T47D (cell line): ENCODE results near the gene PCDHGC3.
"Not testable (repeated sequence)": the region's sequence is repeated elsewhere in the genome, so short reads cannot be mapped to it uniquely, and the experiment has no call there.

Experiments used
- DNase-seq, 2 experiments: peaks; one replicate each; pipeline versions ENCODE4 v3.0.0 to v3.0.0-alpha.2; 2011 to 2012; ENCODE audit warnings: low read depth in 1 of 2, low spot score in 1 of 2
- JUND ChIP-seq: IDR thresholded peaks from 2 replicates; pipeline ENCODE4 v1.6.1; 2012; ENCODE audit warnings: low read depth
- in situ Hi-C: cut with HindIII; loops from 2 replicates; pipeline ENCODE4 v1.10.0; 2016; ENCODE audit warnings: low sequenced_read_pairs, low pct_unique_long_range_greater_than_20kb

The PCDHGC3 gene

DNA sequence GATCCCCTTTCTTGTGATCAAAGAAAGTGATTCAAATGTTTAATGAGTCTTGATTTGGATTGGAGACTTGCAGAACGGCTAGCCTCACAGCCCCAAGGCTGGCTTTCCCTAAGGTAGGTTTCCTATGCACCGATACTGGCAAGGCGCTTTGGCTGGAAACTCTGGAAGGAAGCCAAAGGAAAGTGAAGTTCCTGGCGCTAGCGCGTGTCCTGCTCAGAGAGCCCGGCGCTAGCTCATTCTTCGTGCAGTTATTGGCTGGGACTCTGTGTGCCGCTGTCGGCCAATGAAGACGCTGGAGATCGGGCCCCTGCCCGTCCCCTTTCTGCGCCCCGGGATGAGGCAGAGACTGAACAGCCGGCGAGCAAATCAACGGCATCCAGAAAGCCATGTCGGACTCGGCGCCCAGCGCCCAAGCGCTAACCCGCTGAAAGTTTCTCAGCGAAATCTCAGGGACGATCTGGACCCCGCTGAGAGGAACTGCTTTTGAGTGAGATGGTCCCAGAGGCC, at the start of gene PCDHGC3:
Gene PCDHGC3, plus strand, starts transcription at position 342 of the 507 bp plus-strand sequence. Its CDS starts 151 bp downstream, at position 493.
- in situ Hi-C loops: no loop called here
- no peak for TF ChIP-seq JUND
- peak; percentile 99 for DNase-seq

DNA sequence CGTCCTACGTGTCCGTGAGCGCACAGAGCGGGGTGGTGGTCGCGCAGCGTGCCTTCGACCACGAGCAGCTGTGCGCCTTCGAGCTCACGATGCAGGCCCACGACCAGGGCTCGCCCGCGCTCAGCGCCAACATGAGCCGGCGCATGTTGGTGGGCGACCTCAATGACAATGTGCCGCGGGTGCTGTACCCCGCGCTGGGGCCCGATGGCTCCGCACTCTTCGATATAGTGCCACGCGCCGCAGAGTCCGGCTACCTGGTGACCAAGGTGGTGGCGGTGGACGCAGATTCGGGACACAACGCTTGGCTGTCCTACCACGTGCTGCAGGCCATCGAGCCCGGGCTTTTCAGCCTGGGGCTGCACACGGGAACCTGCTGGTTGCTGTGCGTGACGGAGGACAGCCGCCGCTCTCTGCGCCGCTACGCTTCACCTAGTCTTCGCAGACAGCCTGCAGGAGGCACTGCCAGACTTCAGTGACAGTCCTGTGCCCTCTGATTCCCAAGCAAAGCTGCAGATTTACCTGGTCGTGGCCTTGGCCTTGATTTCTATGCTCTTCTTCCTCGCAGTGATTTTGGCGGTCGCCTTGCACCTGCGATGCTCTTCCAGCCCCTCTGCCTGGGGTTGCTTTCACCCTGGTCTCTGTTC, 47.9 kb upstream of the PCDHGC3 start:
- DNase-seq: no peak
- TF ChIP-seq JUND: no peak
- in situ Hi-C loops: no loop called here

DNA sequence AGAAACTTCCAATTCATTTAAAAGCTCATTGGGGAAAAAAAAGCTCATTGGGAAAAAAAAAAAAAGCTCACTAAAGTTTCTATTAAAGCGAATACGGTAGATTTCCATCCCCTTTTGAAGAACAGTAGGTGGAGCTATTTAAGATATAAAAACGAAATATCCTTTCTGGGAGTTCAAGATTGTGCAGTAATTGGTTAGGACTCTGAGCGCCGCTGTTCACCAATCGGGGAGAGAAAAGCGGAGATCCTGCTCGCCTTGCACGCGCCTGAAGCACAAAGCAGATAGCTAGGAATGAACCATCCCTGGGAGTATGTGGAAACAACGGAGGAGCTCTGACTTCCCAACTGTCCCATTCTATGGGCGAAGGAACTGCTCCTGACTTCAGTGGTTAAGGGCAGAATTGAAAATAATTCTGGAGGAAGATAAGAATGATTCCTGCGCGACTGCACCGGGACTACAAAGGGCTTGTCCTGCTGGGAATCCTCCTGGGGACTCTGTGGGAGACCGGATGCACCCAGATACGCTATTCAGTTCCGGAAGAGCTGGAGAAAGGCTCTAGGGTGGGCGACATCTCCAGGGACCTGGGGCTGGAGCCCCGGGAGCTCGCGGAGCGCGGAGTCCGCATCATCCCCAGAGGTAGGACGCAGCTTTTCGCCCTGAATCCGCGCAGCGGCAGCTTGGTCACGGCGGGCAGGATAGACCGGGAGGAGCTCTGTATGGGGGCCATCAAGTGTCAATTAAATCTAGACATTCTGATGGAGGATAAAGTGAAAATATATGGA, 45.2 kb upstream of the PCDHGC3 start, which contains the start of gene PCDHGA12:
Gene PCDHGA12, plus strand, starts transcription at position 176 of the 782 bp plus-strand sequence. Its CDS starts 253 bp downstream, at position 429.
- in situ Hi-C loops: no loop called here
- DNase-seq: no peak
- TF ChIP-seq JUND: no peak

DNA sequence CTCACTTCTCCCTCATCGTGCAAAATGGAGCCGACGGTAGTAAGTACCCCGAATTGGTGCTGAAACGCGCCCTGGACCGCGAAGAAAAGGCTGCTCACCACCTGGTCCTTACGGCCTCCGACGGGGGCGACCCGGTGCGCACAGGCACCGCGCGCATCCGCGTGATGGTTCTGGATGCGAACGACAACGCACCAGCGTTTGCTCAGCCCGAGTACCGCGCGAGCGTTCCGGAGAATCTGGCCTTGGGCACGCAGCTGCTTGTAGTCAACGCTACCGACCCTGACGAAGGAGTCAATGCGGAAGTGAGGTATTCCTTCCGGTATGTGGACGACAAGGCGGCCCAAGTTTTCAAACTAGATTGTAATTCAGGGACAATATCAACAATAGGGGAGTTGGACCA, 44.5 kb upstream of the PCDHGC3 start:
- in situ Hi-C loops: no loop called here
- no peak for DNase-seq
- no peak for TF ChIP-seq JUND

DNA sequence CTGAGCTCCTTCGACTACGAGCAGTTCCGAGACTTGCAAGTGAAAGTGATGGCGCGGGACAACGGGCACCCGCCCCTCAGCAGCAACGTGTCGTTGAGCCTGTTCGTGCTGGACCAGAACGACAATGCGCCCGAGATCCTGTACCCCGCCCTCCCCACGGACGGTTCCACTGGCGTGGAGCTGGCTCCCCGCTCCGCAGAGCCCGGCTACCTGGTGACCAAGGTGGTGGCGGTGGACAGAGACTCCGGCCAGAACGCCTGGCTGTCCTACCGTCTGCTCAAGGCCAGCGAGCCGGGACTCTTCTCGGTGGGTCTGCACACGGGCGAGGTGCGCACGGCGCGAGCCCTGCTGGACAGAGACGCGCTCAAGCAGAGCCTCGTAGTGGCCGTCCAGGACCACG, 43.5 kb upstream of the PCDHGC3 start:
- in situ Hi-C loops, DNase-seq: not testable (repeated sequence)

DNA sequence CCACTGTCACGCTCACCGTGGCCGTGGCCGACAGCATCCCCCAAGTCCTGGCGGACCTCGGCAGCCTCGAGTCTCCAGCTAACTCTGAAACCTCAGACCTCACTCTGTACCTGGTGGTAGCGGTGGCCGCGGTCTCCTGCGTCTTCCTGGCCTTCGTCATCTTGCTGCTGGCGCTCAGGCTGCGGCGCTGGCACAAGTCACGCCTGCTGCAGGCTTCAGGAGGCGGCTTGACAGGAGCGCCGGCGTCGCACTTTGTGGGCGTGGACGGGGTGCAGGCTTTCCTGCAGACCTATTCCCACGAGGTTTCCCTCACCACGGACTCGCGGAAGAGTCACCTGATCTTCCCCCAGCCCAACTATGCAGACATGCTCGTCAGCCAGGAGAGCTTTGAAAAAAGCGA, 43.0 kb upstream of the PCDHGC3 start:
- DNase-seq, in situ Hi-C loops: not testable (repeated sequence)

DNA sequence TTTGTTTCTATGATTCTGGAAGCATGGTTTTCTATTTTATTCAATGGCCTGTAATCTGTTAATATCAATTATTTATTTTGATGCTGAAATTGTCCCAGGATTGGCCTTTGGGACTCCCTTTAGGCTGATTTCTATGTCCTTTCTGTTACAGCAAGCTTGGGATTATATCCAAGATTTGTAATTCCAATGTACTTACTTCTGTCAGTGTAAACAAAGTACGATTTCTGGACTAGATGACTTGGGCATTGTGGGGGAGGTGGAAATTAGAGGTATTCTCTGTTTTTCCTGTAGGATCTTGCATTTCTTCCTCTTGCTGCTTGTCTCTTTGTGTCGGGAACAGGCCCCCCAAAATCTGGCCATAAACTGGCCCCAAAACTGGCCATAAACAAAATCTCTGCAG, 41.8 kb upstream of the PCDHGC3 start:
- no peak for DNase-seq
- in situ Hi-C loops: no loop called here
- TF ChIP-seq JUND: no peak

DNA sequence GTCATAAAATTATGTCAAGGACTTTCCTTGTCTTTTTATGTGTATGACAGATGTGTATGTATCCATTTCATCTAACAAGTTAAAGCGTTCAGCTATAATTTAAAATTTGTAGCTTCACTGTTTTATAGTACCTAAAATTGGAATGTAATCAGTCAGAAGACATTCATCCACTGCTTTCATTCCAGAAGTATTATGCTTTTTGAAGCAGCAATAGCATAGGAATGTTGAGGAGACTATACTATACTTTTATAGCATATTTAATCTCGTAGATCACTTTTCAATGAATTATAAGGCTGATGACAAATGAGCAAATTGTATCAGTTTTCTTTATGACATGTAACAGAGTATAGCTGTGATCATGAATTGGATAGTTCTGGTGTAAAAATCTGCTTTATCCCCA, 38.5 kb upstream of the PCDHGC3 start:
- no peak for TF ChIP-seq JUND
- in situ Hi-C loops: no loop called here

DNA sequence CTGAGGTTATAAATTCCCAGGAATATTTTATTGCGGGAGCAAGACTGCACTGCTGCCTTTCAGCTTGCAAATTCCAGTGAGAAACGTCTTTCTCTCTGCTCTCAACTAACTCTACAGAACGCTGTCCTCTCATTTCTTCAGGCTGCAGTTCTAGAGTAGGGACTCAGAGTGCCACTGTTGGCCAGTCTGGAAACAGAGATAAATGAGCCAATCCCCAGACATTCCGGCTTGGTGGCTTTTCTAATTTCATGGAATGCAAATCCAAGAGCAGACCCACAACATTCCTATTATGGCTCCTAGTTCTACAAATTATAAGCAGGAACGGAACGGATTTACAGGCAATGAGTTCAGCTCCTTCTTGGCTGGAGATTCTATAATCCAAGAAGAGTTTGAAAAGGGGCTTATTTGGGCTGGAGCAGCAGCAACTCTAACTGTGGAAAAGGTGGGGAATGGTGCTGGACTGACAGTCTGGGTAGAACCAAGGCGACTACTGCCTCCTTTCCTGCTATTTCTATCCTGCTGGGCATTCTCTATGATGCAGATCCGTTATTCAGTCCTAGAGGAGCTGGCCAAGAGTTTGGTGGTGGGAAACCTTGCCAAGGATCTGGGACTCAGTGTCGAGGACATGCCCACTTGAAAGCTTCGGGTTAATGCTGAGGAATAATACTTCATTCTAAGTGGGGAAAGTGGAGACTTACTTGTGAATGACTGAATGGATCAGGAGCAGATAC, 36.2 kb upstream of the PCDHGC3 start:
- DNase-seq: peak in 1 of 2 experiments; percentile 89
- no peak for TF ChIP-seq JUND
- in situ Hi-C loops: no loop called here

More for the DNA sequence above, 38.5 kb upstream of the PCDHGC3 start:
- no peak for DNase-seq

DNA sequence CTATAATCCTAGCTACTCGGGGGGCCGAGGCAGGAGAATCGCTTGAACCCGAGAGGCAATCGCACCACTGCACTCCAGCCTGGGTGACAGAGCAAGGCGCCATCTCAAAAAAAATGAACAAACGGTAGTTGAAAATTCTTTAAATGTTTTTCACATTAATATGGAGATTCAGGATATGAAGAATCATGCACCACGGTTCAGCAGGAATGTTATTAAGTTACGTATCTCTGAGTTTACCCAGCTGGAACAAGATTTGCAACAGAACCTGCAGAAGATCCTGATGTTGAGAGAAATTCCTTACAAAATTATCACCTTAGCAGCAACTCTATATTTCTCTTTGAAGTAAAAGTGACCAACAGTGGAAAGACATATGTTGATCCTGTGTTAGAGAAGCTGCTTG, 35.4 kb upstream of the PCDHGC3 start:
- in situ Hi-C loops: no loop called here
- DNase-seq: no peak
- no peak for TF ChIP-seq JUND

DNA sequence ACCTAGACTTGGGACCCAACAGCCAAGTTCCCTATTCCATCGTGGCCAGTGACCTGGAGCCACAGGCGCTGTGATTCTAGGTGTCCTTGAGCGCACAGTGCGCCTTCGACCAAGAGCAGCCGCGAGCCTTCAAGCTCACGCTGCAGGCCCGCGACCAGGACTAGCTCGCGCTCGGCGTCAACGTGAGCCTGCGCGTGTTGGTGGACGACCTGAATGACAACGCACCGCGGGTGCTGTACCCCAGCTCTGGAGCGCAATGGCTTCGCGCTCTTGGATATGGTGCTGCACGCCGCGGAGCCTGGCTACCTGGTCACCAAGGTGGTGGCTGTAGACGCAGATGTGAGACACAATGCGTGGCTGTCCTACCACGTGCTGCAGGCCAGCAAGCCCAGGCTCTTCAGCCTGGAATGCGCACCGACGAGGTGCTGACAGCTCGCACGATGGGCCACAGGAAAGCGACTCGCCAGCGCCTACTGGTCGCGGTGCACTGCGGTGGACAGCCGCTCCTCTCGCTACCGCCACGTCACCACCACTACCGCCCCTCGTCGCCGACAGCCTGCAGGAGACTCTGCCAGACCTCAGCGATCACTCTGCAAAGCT, 34.1 kb upstream of the PCDHGC3 start:
- DNase-seq: no peak
- in situ Hi-C loops: no loop called here
- no peak for TF ChIP-seq JUND

DNA sequence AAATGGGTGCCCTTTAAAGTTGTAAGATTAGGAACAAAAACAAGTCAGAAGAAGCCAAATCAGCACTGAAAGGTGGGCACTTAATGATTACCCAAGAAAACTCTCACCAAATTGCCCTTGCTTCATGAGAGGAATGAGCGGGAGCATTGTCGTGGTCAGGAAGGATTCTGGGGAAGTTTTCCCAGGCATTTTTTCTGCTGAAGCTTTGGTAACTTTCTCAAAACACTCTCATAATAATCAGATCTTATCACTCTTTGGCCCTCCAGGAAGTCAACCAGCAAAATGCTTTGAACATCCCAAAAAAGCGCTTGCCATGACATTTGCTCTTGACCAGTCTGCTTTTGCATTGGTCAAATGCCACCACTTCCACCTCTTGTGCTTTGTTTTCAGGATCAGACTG, 10.4 kb upstream of the PCDHGC3 start:
- no peak for TF ChIP-seq JUND
- in situ Hi-C loops: no loop called here
- no peak for DNase-seq
